Esophagus muscularis mucosa (tissue), 4 donors: ENCODE measurements around the gene RASSF10.

Source experiments
- EP300 ChIP-seq: sonication (generic); formaldehyde crosslinking; IDR thresholded peaks from one replicate; pipeline ENCODE4 v1.6.1; 2017; ENCODE audit warnings: antibody characterized with exemption
- POLR2A ChIP-seq: fragments of 450-650 bp; IDR thresholded peaks from one replicate; pipeline ENCODE4 v1.6.1; 2017; ENCODE audit warnings: antibody characterized with exemption, moderate library complexity, mild to moderate bottlenecking, low read depth
- POLR2AphosphoS5 ChIP-seq, 2 donors: sonication (generic); formaldehyde crosslinking; IDR thresholded peaks; one replicate each; pipeline ENCODE4 v1.6.1; 2017; ENCODE audit warnings: antibody characterized with exemption in 2 of 2
- TF ChIP-seq, protein P1 (sequence below), 3 experiments: fragments of 200-600 bp in 2 of 3; fragments of 450-650 bp in 1 of 3; sonication (generic) in 2 of 3; IDR thresholded peaks; one replicate each; pipeline ENCODE4 v1.5.1; 2017 to 2019; ENCODE audit warnings: antibody characterized with exemption in 3 of 3, mild to moderate bottlenecking in 2 of 3, moderate library complexity in 1 of 3

DNA sequence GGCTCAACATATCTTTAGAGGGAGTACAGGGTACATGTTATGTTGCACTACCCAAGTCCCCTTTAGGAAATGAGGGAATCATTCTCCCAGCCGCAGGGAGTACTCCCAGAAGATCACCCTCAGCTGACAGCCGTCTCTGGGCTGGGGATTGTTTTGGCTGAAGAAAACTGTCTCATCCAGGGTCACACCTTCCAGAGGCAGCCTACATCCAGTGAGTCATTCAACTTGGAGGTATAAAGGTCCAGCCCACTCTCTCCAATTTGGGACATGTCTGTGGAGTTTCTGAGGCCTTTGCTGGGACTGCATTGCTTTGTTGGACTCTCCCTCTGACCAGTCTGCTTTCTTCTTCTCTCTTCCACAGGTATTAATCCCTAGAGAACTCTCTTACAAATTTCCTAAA lies 42.1 kb downstream of the RASSF10 start:
- TF ChIP-seq, protein P1, sequence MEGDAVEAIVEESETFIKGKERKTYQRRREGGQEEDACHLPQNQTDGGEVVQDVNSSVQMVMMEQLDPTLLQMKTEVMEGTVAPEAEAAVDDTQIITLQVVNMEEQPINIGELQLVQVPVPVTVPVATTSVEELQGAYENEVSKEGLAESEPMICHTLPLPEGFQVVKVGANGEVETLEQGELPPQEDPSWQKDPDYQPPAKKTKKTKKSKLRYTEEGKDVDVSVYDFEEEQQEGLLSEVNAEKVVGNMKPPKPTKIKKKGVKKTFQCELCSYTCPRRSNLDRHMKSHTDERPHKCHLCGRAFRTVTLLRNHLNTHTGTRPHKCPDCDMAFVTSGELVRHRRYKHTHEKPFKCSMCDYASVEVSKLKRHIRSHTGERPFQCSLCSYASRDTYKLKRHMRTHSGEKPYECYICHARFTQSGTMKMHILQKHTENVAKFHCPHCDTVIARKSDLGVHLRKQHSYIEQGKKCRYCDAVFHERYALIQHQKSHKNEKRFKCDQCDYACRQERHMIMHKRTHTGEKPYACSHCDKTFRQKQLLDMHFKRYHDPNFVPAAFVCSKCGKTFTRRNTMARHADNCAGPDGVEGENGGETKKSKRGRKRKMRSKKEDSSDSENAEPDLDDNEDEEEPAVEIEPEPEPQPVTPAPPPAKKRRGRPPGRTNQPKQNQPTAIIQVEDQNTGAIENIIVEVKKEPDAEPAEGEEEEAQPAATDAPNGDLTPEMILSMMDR (IDR thresholded peaks at IDR 0.05) = no peak
- TF ChIP-seq POLR2AphosphoS5 (IDR thresholded peaks at IDR 0.05) (no peak), POLR2A (no peak), EP300 (no peak)
